Measurements from ENCODE around the gene TMTC2.

GRCh38 chr12:82886671-82887340 is 200.1 kb downstream of the TMTC2 start:
- TF ChIP-seq, protein P1, sequence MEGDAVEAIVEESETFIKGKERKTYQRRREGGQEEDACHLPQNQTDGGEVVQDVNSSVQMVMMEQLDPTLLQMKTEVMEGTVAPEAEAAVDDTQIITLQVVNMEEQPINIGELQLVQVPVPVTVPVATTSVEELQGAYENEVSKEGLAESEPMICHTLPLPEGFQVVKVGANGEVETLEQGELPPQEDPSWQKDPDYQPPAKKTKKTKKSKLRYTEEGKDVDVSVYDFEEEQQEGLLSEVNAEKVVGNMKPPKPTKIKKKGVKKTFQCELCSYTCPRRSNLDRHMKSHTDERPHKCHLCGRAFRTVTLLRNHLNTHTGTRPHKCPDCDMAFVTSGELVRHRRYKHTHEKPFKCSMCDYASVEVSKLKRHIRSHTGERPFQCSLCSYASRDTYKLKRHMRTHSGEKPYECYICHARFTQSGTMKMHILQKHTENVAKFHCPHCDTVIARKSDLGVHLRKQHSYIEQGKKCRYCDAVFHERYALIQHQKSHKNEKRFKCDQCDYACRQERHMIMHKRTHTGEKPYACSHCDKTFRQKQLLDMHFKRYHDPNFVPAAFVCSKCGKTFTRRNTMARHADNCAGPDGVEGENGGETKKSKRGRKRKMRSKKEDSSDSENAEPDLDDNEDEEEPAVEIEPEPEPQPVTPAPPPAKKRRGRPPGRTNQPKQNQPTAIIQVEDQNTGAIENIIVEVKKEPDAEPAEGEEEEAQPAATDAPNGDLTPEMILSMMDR (IDR thresholded peaks at IDR 0.05): no peak
- no peak for TF ChIP-seq POLR2A (IDR thresholded peaks at IDR 0.05)

All from testis (tissue), 2 donors.